ENCODE data around the gene FNIP2. TPM values are rescaled to one million over a fixed set of nuclear protein-coding genes. Genes with fewer than 3 reads are reported as not detected.

FNIP2 gene
- total RNA-seq, 1 experiment from 2014 or later: 15.8 TPM

DNA sequence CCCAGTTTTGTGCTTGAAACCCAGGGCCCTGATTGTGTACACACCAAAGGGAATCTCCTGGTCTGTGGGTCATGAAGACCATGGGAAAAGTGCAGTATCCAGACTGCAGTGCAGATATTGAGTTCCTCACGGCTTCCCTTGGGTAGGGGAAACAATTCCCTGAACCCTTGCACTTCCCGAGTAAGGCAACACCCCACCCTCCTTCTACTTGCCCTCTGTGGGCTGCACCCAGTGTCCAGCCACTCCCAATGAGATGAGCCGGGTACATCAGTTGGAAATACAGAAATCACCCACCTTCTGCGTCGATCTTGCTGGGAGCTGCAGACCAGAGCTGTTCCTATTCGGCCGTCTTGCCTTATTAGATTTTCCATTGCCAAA is 134.2 kb downstream of the FNIP2 start:
- Histone ChIP-seq H3K9me3 (peaks cover 4% of the 10 kb centered on the region; the same call in 1 of the 2 replicates), H3K36me3 (ENCODE audit: control insufficient read depth, insufficient read depth, low read length) (no peaks in the 10 kb centered on the region), H3K4me1 (peaks cover 11% of the 10 kb centered on the region; the same call in 1 of the 2 replicates), H3K4me3 (ENCODE audit: low read depth, low read length) (no peak overlapping the region), H3K27me3 (replicated peaks; ENCODE audit: control insufficient read depth, insufficient read depth, low read length) (no peaks in the 10 kb centered on the region)
- H3K4me1 Mint-ChIP-seq (ENCODE audit: low read depth, unreplicated experiment): peaks cover 12% of the 10 kb centered on the region
- no peaks in the 10 kb centered on the region for H3K27me3 Mint-ChIP-seq (ENCODE audit: insufficient read depth, unreplicated experiment)
- intact Hi-C loops (cut with micrococcal nuclease; ENCODE audit: unreplicated experiment): no loop called here
- POLR2A ChIA-PET: no interaction called here
- BruUV-seq (replicated peaks): no TSS peak
- TF ChIP-seq, protein P1, sequence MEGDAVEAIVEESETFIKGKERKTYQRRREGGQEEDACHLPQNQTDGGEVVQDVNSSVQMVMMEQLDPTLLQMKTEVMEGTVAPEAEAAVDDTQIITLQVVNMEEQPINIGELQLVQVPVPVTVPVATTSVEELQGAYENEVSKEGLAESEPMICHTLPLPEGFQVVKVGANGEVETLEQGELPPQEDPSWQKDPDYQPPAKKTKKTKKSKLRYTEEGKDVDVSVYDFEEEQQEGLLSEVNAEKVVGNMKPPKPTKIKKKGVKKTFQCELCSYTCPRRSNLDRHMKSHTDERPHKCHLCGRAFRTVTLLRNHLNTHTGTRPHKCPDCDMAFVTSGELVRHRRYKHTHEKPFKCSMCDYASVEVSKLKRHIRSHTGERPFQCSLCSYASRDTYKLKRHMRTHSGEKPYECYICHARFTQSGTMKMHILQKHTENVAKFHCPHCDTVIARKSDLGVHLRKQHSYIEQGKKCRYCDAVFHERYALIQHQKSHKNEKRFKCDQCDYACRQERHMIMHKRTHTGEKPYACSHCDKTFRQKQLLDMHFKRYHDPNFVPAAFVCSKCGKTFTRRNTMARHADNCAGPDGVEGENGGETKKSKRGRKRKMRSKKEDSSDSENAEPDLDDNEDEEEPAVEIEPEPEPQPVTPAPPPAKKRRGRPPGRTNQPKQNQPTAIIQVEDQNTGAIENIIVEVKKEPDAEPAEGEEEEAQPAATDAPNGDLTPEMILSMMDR (IDR thresholded peaks at IDR 0.05; ENCODE audit: insufficient read depth in 1 of 2, low read depth in 1 of 2, low read length in 1 of 2, severe bottlenecking in 1 of 2, unreplicated experiment in 1 of 2): no peak
- H3K36me3 Mint-ChIP-seq (ENCODE audit: insufficient read depth, unreplicated experiment): no peaks in the 10 kb centered on the region
- H3K4me3 Mint-ChIP-seq (ENCODE audit: unreplicated experiment): no peak overlapping the region
- peaks cover 34% of the 10 kb centered on the region for H3K9me3 Mint-ChIP-seq (ENCODE audit: unreplicated experiment)
- CTCF ChIA-PET: interaction anchor here (1.2 kb wide), 1 partner anchor 46 kb away, joined by 3 read pairs; no protein-coding TSS in a partner anchor
- no peak for DNase-seq
- H3K27ac Mint-ChIP-seq (ENCODE audit: unreplicated experiment): no peak overlapping the region

DNA sequence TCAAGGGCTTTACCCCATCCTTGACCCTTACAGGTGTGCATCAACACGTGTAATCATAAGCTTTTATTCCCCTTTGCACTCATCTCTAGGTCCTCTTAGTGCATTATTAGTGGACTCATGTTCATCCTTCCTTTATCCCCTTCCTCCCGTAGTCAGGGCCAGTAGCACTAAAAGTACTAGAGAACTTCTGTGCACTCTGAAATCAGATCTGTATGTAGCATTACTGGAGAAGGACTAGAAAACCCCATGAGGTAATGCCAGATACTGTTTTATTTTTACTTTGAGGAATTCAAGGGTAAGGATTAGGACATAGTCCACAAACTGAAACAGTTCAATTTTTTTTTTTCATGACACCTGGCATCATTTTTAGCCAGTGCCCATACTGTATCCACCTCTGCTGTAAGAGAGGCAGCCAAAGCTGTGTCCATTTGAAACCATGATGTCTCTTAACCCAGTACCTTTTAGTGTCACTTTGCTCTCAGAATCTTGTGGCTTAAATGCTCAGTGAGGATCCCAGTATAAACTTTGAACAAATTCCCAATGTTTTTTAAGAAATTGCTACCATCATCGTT is 134.7 kb downstream of the FNIP2 start:
- H3K27me3 ChIP-seq (replicated peaks; ENCODE audit: control insufficient read depth, insufficient read depth, low read length): no peaks in the 10 kb centered on the region
- H3K36me3 ChIP-seq (ENCODE audit: control insufficient read depth, insufficient read depth, low read length): no peaks in the 10 kb centered on the region
- Mint-ChIP-seq H3K36me3 (ENCODE audit: insufficient read depth, unreplicated experiment) (no peaks in the 10 kb centered on the region), H3K27ac (ENCODE audit: unreplicated experiment) (no peak overlapping the region), H3K4me3 (ENCODE audit: unreplicated experiment) (no peak overlapping the region), H3K9me3 (ENCODE audit: unreplicated experiment) (peaks cover 31% of the 10 kb centered on the region), H3K4me1 (ENCODE audit: low read depth, unreplicated experiment) (peaks cover 12% of the 10 kb centered on the region), H3K27me3 (ENCODE audit: insufficient read depth, unreplicated experiment) (no peaks in the 10 kb centered on the region)
- TF ChIP-seq, protein P1 (IDR thresholded peaks at IDR 0.05; ENCODE audit: insufficient read depth in 1 of 2, low read depth in 1 of 2, low read length in 1 of 2, severe bottlenecking in 1 of 2, unreplicated experiment in 1 of 2): no peak
- H3K4me3 ChIP-seq (ENCODE audit: low read depth, low read length): no peak overlapping the region
- no TSS peak for BruUV-seq (replicated peaks)
- ChIA-PET POLR2A (no interaction called here), CTCF (interaction anchor here (0.7 to 1.2 kb wide), 2 partner anchors 47 to 255 kb away, joined by 3 read pairs; no protein-coding TSS in a partner anchor)
- peaks cover 4% of the 10 kb centered on the region; the same call in 1 of the 2 replicates for H3K9me3 ChIP-seq
- no peak for DNase-seq
- intact Hi-C loops (cut with micrococcal nuclease; ENCODE audit: unreplicated experiment): no loop called here
- peaks cover 11% of the 10 kb centered on the region; the same call in 1 of the 2 replicates for H3K4me1 ChIP-seq

DNA sequence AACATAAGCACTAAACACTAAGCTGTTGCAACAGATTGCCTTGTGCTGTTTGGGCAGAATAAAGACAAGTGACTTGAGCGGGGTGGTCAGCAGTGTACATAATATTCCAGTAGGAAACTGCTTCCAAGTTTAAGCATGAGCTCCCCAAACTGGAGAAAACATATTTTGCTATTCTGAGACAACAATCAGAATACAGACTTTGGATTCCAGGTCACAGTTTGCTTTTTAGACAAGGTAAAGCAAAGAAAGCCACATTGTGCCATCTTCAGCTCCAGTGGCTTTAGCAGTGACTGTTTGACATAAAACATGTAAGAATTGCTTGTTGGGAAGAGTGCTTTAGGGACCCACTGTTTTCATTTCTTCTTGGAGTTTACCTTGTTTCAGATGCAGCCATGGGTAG is 136.0 kb downstream of the FNIP2 start:
- H3K9me3 Mint-ChIP-seq (ENCODE audit: unreplicated experiment): peaks cover 21% of the 10 kb centered on the region
- no peak for DNase-seq
- H3K4me3 ChIP-seq (ENCODE audit: low read depth, low read length): no peak overlapping the region
- BruUV-seq (replicated peaks): no TSS peak
- no peaks in the 10 kb centered on the region for H3K36me3 Mint-ChIP-seq (ENCODE audit: insufficient read depth, unreplicated experiment)
- H3K4me3 Mint-ChIP-seq (ENCODE audit: unreplicated experiment): no peak overlapping the region
- POLR2A ChIA-PET: no interaction called here
- peaks cover 9% of the 10 kb centered on the region for H3K4me1 Mint-ChIP-seq (ENCODE audit: low read depth, unreplicated experiment)
- CTCF ChIA-PET: no interaction called here
- TF ChIP-seq, protein P1 (IDR thresholded peaks at IDR 0.05; ENCODE audit: insufficient read depth in 1 of 2, low read depth in 1 of 2, low read length in 1 of 2, severe bottlenecking in 1 of 2, unreplicated experiment in 1 of 2): no peak
- H3K4me1 ChIP-seq: peaks cover 11% of the 10 kb centered on the region; the same call in 1 of the 2 replicates
- peaks cover 4% of the 10 kb centered on the region; the same call in 1 of the 2 replicates for H3K9me3 ChIP-seq
- intact Hi-C loops (cut with micrococcal nuclease; ENCODE audit: unreplicated experiment): no loop called here
- no peaks in the 10 kb centered on the region for H3K27me3 Mint-ChIP-seq (ENCODE audit: insufficient read depth, unreplicated experiment)
- H3K27me3 ChIP-seq (replicated peaks; ENCODE audit: control insufficient read depth, insufficient read depth, low read length): no peaks in the 10 kb centered on the region
- H3K27ac Mint-ChIP-seq (ENCODE audit: unreplicated experiment): no peak overlapping the region
- H3K36me3 ChIP-seq (ENCODE audit: control insufficient read depth, insufficient read depth, low read length): no peaks in the 10 kb centered on the region

Measured in Caco-2 (cell line).